Stimulated activated CD8-positive, alpha-beta memory T cell treated with anti-CD3 and anti-CD28 coated beads, Interleukin-15, amount 100 ng/mL, for 48 hours (primary cell): ENCODE results near the gene ZER1.
A peak's percentile ranks its signal among the peaks of the same experiment; 100 is the strongest.
"Not testable (repeated sequence)": the region's sequence is repeated elsewhere in the genome, so short reads cannot be mapped to it uniquely, and the experiment has no call there.

ENCODE experiments used
- DNase-seq, 2 donors: peaks; one replicate each; pipeline ENCODE4 v3.0.0-alpha.2; 2020; ENCODE audit warnings: low read depth in 2 of 2

The ZER1 gene

GRCh38 chr9:128715436-128715750, 56.3 kb downstream of the ZER1 start:
- no peak for DNase-seq

GRCh38 chr9:128714586-128715435, 56.9 kb downstream of the ZER1 start:
- no peak for DNase-seq

GRCh38 chr9:128713941-128714573, 57.7 kb downstream of the ZER1 start:
- no peak for DNase-seq

GRCh38 chr9:128713411-128713780, 58.3 kb downstream of the ZER1 start:
- no peak for DNase-seq

GRCh38 chr9:128712451-128713410, 59.0 kb downstream of the ZER1 start:
- no peak for DNase-seq

- DNase-seq = no peak
These were observed 64.3 kb downstream of the ZER1 start for GRCh38 chr9:128707446-128707845.

- no peak for DNase-seq
These were observed 64.9 kb downstream of the ZER1 start for GRCh38 chr9:128706671-128707381.

GRCh38 chr9:128706045-128706444, 65.7 kb downstream of the ZER1 start:
- no peak for DNase-seq

- no peak for DNase-seq
These were observed 66.4 kb downstream of the ZER1 start for GRCh38 chr9:128705051-128705965.

GRCh38 chr9:128704356-128704670, 67.4 kb downstream of the ZER1 start:
- no peak for DNase-seq

GRCh38 chr9:128703616-128704355, 67.9 kb downstream of the ZER1 start:
- DNase-seq = no peak

GRCh38 chr9:128702949-128703615, 68.6 kb downstream of the ZER1 start:
- no peak for DNase-seq

GRCh38 chr9:128702445-128702948, 69.2 kb downstream of the ZER1 start, which contains the start of gene PKN3:
PKN3 (plus strand) TSS chr9:128702503; CDS start chr9:128702916, 413 bp downstream.
- DNase-seq = peak; percentile 81 to 83

- no peak for DNase-seq
These were observed 70.4 kb downstream of the ZER1 start for GRCh38 chr9:128701227-128701854.

GRCh38 chr9:128699096-128699795, 72.5 kb downstream of the ZER1 start:
- DNase-seq = not testable (repeated sequence)

- no peak for DNase-seq
These were observed 74.6 kb downstream of the ZER1 start for GRCh38 chr9:128696923-128697707.

- DNase-seq = no peak
These were observed 77.4 kb downstream of the ZER1 start for GRCh38 chr9:128694344-128694743.
